Smooth muscle cell of the brain vasculature (primary cell): ENCODE data around the gene MDM2.

Source experiments
- DNase-seq: peaks from one replicate; pipeline ENCODE4 v3.0.0-alpha.2; 2012; ENCODE audit warnings: low read depth, low spot score

The MDM2 gene

DNA sequence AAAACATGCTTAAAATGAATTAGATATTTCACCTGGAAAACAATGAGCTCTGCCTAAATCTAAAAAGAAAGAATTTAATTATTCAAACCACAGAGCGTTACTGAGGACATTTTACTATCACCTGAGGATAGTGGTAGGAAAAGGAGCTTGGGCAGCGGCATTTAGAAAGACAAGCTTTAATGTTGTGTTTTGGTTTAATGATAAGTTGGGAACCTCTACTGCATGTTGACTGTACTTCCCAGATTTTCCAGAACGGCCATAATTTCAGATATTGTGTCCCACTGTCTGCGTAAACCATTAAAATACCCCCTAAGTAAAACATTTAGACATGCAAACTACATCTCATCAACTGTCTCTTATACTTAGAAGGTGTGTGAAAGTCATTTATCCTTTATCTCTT is 69.6 kb downstream of the MDM2 start:
- no peak for DNase-seq

- DNase-seq = no peak
Observed at GRCh38 chr12:68878283-68878682, 70.3 kb downstream of the MDM2 start.

DNA sequence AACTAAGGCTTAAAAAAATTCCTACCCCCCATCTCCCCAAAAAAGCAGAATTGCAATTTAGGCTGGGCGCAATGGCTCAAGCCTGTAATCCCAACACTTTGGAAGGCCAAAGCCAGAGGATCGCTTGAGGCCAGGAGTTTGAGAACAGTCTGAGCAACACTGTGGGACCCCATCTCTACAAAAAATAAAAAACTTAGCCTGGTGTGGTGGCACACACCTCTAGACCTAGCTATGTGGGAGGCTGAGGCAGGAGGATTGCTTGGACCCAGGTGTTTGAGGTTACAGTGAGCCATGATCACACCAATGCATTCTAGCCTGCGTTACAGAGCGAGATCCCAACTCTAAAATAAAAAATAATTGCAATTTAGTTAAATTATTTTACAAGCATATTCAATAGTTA is 70.9 kb downstream of the MDM2 start:
- no peak for DNase-seq

- DNase-seq = no peak
Observed at GRCh38 chr12:68880660-68881325, 72.8 kb downstream of the MDM2 start.

GRCh38 chr12:68882251-68882964 is 74.4 kb downstream of the MDM2 start:
- DNase-seq = no peak

- no peak for DNase-seq
Observed at GRCh38 chr12:68883151-68883550, 75.2 kb downstream of the MDM2 start.

GRCh38 chr12:68884251-68884650 is 76.3 kb downstream of the MDM2 start:
- no peak for DNase-seq

DNA sequence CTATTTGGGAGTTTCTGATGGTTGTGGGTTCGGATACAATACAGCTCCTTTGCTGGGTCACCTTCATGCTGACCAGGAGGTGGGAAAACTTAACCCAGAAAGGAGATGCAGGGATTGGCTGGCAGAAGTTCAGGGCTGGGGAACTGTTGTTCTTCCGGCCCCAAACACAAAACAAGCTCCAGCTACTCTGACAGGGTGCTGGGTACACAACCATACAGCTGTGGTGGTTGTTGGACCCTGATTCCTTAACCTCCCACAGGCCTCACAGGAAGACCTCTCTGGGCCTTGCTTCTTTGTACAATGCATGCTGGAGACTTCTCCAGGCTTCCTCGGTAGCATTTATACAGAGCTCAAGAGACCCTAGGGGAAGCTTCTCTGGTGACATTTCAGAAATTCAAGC is 77.4 kb downstream of the MDM2 start:
- DNase-seq = no peak

DNA sequence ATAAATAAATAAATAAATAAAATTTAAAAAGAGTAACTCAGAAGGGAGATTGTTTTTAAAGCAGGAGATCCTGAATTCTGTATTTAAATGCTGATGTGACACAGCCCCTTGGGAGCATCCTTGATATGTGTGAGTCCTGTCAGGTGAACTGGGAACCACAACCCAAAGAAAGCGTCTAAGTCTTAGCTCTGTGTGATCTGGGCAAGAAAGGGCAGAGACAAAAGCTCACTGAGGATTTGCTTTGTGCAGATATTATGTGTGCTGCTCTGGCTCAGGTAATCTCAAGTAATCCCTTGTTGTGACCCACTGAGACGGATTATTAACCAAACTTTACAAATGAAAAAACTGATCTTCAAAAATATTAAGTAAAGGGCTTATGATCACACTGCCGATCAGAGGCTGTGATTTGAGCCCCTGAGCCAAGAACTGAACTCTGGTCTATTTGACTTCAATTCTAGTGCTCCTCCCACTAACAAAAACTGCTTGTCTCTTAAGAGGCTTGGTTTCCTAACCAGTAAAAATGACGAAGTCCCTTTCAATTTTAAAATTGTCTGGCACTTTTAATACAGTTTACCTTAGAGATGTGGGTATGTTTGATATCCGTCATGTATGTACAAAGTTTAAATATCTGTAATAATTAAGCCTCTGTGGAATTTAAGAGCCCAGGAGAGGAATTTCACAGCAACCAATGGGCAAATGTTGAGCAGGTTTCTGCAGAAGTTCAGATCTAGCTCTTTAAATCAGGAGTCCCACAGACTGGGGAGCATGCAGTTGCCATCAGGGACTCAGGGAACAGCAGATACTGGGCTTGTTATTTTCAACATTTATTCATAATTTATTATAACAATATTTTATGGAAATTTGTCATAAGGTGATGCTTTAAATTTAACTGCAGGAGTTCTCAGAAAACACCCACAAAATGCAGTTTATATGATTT is 78.9 kb downstream of the MDM2 start:
- DNase-seq = no peak

DNA sequence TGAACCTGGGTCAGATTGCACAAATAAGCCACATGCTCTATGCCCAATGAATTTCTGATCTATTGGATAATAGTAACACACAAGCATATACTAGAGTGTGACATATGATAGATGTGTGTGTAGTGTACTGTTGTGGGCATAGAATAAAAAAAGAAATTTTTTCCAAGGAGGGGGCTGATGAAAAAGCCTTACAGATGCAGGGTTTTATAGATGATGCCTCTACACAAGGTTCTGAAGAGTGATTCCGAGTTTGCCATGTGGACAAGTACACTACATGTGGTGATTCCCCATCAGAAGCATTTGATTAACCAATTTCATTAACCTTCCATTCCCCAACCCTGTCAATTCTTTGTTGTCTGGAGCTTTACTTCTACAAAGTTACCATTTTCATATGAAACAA is 79.7 kb downstream of the MDM2 start:
- no peak for DNase-seq

DNA sequence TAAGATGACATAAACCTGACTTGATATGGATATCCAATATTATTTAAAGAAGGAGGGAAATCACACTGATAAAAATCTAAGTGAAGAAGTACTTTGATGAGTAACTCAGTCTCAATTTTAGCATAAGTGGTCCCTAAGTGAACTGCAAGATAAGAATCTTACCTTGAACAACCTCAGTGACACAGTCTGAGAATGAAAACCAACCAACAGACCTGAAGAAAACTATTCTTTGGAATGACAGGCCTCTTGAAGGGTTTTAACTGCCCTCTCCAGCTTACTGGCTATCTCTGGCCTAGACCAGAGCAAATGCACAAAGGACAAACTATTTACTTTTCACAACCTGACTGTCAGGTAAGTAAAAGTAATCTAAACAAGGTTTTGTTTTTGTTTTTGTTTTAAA is 80.3 kb downstream of the MDM2 start:
- no peak for DNase-seq

GRCh38 chr12:68890701-68891113 is 82.7 kb downstream of the MDM2 start:
- DNase-seq = no peak

GRCh38 chr12:68891141-68891540 is 83.2 kb downstream of the MDM2 start:
- no peak for DNase-seq

- no peak for DNase-seq
Observed at GRCh38 chr12:68893201-68893600, 85.2 kb downstream of the MDM2 start.

- no peak for DNase-seq
Observed at GRCh38 chr12:68893741-68894140, 85.8 kb downstream of the MDM2 start.

- DNase-seq = no peak
Observed at GRCh38 chr12:68894276-68894855, 86.4 kb downstream of the MDM2 start.

DNA sequence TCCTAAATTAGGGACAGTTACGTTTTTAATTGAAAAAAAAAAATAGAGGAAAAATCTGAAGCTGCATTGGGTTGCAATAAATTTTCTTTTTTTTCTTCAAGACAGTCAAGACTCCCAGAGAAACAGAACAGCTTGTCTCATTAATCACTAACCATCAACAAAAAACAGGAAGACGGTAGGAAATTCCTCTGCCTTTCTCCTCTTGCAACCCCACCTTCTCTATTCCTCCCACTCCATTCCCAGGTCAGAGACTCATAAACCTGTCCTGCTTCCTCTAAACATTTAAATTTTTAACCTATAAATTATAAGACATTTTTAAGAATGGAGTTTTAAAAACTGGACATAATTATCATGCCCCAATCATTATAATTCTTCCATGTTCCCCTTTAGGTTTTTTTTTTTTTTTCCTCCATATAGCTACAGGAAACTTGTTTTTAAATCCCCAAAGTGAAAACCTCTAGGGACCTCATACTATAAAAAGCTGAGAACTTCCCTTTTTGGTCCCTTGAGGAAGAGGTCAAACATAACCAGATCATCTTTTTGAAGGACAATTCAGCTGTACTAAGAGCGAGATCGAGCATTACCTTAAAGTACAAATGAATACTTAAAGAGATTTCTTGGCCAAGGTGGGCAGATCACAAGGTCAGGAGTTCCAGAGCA is 89.0 kb downstream of the MDM2 start:
- no peak for DNase-seq

GRCh38 chr12:68899251-68899771 is 91.3 kb downstream of the MDM2 start:
- no peak for DNase-seq

GRCh38 chr12:68900241-68900640 is 92.3 kb downstream of the MDM2 start:
- no peak for DNase-seq
